Upper lobe of left lung (tissue), 6 donors: ENCODE measurements around the gene ENG. TPM values are rescaled to one million over a fixed set of nuclear protein-coding genes. Genes with fewer than 3 reads are reported as not detected.
A peak's percentile ranks its signal among the peaks of the same experiment; 100 is the strongest.

ENCODE experiments used
- ATAC-seq, 2 donors: fragments of 200-7000 bp; cut with Tn5 transposase; one replicate each; pipeline ENCODE4 v1.9.1; 2022; ENCODE audit warnings: mild to moderate bottlenecking in 2 of 2, moderate library complexity in 2 of 2; ENCODE audit not compliant: low FRiP score in 2 of 2
- DNase-seq, 2 donors: peaks; one replicate each; pipeline ENCODE4 v3.0.0-alpha.2; 2019 to 2020
- H3K27ac ChIP-seq, 4 donors: fragments of 200-600 bp; sonication (generic); one replicate each; pipeline ENCODE4 v1.5.1; 2016 to 2019
- H3K27me3 ChIP-seq, 4 donors: fragments of 200-600 bp; sonication (generic); one replicate each; pipeline ENCODE4 v1.5.1; 2017 to 2019
- H3K36me3 ChIP-seq, 4 donors: fragments of 200-600 bp; sonication (generic); one replicate each; pipeline ENCODE4 v1.5.1; 2016 to 2019
- H3K4me1 ChIP-seq, 4 donors: fragments of 200-600 bp; sonication (generic); one replicate each; pipeline ENCODE4 v1.5.1; 2018 to 2019
- H3K4me3 ChIP-seq, 4 donors: fragments of 200-600 bp; sonication (generic); one replicate each; pipeline ENCODE4 v1.5.1; 2017 to 2019; ENCODE audit warnings: mild to moderate bottlenecking in 2 of 4, moderate library complexity in 1 of 4
- H3K9me3 ChIP-seq, 4 donors: fragments of 200-600 bp; sonication (generic); one replicate each; pipeline ENCODE4 v1.5.1; 2018 to 2019
- EP300 ChIP-seq, 4 donors: sonication (generic); formaldehyde crosslinking; IDR thresholded peaks; one replicate each; pipeline ENCODE4 v1.5.1; 2017; ENCODE audit warnings: antibody characterized with exemption in 4 of 4, control low read depth in 2 of 4
- POLR2A ChIP-seq, 4 donors: fragments of 450-650 bp; IDR thresholded peaks; one replicate each; pipeline ENCODE4 v1.5.1; 2016 to 2017; ENCODE audit warnings: antibody characterized with exemption in 4 of 4, mild to moderate bottlenecking in 2 of 4
- POLR2AphosphoS5 ChIP-seq, 2 donors: sonication (generic); formaldehyde crosslinking; IDR thresholded peaks; one replicate each; pipeline ENCODE4 v1.5.1; 2017; ENCODE audit warnings: antibody characterized with exemption in 2 of 2
- WGBS, 2 donors: methylation state at CpG; one replicate each; pipeline ENCODE4 v1.1.5; 2017 to 2018; 5-methylcytosine and 5-hydroxymethylcytosine counted together
- total RNA-seq, 6 donors: library from RNA; depleted of rRNA in 4 of 6; stranded (reverse); fragments of >200 nt in 4 of 6; gene quantifications; one replicate each; pipeline versions ENCODE4 v1.1.0 to v1.2.1, GENCODE V29; 2016 to 2021
- TF ChIP-seq, protein P1 (sequence below), 6 experiments: fragments of 450-650 bp in 4 of 6; fragments of 200-600 bp in 2 of 6; sonication (generic) in 2 of 6; IDR thresholded peaks; one replicate each; pipeline ENCODE4 v1.5.1; 2016 to 2019; ENCODE audit warnings: antibody characterized with exemption in 6 of 6
- donor health status: DM: no; HTN: no; CAD: no; lungs with moderate emphysema.
- donor health status: DM: no; HTN: yes; CAD: no; lungs with severe emphysema.

The ENG gene
- total RNA-seq, 6 donors from 2014 or later, result 45.7 to 378 (median 178) TPM

GRCh38 chr9:127801955-127802575 lies 52.4 kb downstream of the ENG start:
- Histone ChIP-seq H3K36me3 (peaks cover 2 to 29% (median 11%) of the 10 kb centered on the region in 4 donors), H3K27me3 (no peaks in the 10 kb centered on the region), H3K27ac (peak overlapping the region; percentile 94 to 96 (median 95)), H3K4me3 (peak overlapping the region in 3 of 4 donors; percentile 79 to 91 (median 80)), H3K4me1 (peaks cover 30 to 45% (median 33%) of the 10 kb centered on the region in 4 donors), H3K9me3 (no peaks in the 10 kb centered on the region)
- DNase-seq, result no peak
- 13 to 28% methylated on average over 5 to 10 of the region's 10 CpGs for WGBS, 2 donors
- TF ChIP-seq POLR2A (IDR thresholded peaks at IDR 0.05) (peak in 1 of 4 donors; percentile 15), POLR2AphosphoS5 (IDR thresholded peaks at IDR 0.05) (peak in 1 of 2 donors; percentile 58), EP300 (IDR thresholded peaks at IDR 0.05) (peak in 2 of 4 donors; percentile 37 to 59)
- TF ChIP-seq, protein P1, sequence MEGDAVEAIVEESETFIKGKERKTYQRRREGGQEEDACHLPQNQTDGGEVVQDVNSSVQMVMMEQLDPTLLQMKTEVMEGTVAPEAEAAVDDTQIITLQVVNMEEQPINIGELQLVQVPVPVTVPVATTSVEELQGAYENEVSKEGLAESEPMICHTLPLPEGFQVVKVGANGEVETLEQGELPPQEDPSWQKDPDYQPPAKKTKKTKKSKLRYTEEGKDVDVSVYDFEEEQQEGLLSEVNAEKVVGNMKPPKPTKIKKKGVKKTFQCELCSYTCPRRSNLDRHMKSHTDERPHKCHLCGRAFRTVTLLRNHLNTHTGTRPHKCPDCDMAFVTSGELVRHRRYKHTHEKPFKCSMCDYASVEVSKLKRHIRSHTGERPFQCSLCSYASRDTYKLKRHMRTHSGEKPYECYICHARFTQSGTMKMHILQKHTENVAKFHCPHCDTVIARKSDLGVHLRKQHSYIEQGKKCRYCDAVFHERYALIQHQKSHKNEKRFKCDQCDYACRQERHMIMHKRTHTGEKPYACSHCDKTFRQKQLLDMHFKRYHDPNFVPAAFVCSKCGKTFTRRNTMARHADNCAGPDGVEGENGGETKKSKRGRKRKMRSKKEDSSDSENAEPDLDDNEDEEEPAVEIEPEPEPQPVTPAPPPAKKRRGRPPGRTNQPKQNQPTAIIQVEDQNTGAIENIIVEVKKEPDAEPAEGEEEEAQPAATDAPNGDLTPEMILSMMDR (IDR thresholded peaks at IDR 0.05), result peak in 2 of 6 experiments; percentile 7 to 29
- peak in 1 of 2 donors; percentile 28 for ATAC-seq

GRCh38 chr9:127796852-127797370 lies 57.5 kb downstream of the ENG start:
- peaks cover 32 to 53% (median 41%) of the 10 kb centered on the region in 4 donors for H3K4me1 ChIP-seq
- no peaks in the 10 kb centered on the region for H3K27me3 ChIP-seq
- H3K9me3 ChIP-seq, result no peaks in the 10 kb centered on the region
- peaks cover 0 to 24% (median 12%) of the 10 kb centered on the region in 4 donors for H3K36me3 ChIP-seq
- H3K27ac ChIP-seq, result peak overlapping the region in 2 of 4 donors; percentile 52 to 69
- no peak overlapping the region for H3K4me3 ChIP-seq
- DNase-seq (no peak), ATAC-seq (no peak)
- TF ChIP-seq EP300 (IDR thresholded peaks at IDR 0.05) (no peak), POLR2A (IDR thresholded peaks at IDR 0.05) (no peak)
- TF ChIP-seq, protein P1 (IDR thresholded peaks at IDR 0.05), result no peak
- 15 to 23% methylated on average over 11 of the region's 11 CpGs for WGBS, 2 donors

DNA sequence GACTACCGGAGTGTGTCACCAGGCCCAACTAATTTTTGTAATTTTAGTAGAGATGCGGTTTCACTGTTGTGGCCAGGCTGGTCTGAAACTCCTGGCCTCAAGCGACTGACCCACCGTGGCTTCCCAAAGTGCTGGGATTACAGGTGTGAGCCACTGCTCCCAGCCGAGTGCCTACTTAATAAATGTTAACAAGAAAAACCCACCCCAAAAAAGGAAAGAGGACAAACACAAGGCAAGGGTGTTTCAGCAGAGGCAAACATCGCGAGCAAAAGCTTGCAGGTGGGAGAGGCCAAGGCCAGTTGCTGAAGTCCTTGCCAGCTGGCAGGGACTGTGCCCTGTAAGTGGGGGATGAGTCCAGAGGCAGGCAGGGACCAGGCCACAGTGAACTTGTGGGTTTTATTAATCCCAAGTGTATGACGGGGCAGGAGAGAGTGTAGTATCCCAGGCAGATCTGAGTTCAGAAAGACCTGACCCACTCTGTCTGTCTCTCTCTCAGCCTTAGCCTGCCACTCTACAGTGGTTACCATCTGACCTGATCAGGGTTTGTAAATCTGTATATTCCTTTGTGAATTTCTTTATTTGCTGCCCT lies 58.1 kb downstream of the ENG start:
- peak; percentile 41 to 54 for ATAC-seq
- WGBS, 2 donors, result 36 to 48% methylated on average over 7 to 8 of the region's 8 CpGs

DNA sequence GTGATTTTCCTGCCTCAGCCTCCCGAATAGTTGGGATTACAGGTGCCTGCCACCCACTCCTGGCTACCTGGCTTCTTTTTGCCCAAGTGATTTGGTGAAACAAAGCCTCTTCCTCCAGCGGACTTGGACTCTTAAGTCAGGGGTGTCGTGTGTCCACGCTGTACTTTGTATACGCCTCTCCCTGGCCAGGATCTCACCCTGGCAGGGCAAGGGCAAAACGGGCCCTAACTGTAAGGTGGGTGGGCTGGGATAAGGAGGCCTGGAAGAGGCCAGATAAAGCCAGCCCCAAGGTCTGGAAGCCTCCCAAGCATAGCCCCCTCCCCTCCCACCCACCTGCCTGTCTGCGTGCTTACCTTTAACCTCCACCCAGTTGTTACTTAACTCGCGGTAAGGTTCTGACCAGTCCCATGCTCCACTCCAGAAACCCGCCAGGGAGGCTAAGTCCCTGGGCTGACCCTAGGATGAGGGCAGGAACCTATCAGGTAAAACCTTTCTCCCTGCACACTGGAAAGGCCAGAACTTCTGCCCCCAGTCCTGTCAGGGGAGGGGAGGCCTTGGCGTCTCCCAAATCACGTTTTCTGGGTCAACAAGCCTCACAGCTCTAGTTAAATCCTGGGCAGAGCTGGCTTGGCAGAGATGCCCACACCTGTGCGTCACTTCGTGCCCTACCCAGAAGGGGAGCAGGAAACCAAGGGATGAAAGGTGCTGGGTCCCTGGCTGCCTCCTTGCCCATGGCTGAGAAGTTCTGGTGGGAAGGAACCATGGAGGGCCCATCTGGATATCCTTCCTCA lies 60.3 kb downstream of the ENG start:
- Histone ChIP-seq H3K4me3 (no peak overlapping the region), H3K27me3 (no peaks in the 10 kb centered on the region), H3K9me3 (no peaks in the 10 kb centered on the region), H3K36me3 (peaks cover 19 to 51% (median 39%) of the 10 kb centered on the region in 4 donors), H3K4me1 (peaks cover 23 to 52% (median 41%) of the 10 kb centered on the region in 4 donors), H3K27ac (peak overlapping the region; percentile 58 to 74 (median 71))
- DNase-seq (peak in 1 of 2 donors; percentile 69), ATAC-seq (peak in 1 of 2 donors; percentile 81)
- TF ChIP-seq, protein P1 (IDR thresholded peaks at IDR 0.05), result no peak
- TF ChIP-seq EP300 (IDR thresholded peaks at IDR 0.05), result no peak
- no peak for TF ChIP-seq POLR2AphosphoS5 (IDR thresholded peaks at IDR 0.05)
- no peak for TF ChIP-seq POLR2A (IDR thresholded peaks at IDR 0.05)
- WGBS, 2 donors, result 65 to 74% methylated on average over 13 to 14 of the region's 14 CpGs

More for the DNA sequence above, 58.1 kb downstream of the ENG start:
- peak overlapping the region in 2 of 4 donors; percentile 52 to 69 for H3K27ac ChIP-seq
- H3K4me1 ChIP-seq, result peaks cover 26 to 48% (median 36%) of the 10 kb centered on the region in 4 donors
- TF ChIP-seq POLR2AphosphoS5 (IDR thresholded peaks at IDR 0.05), result peak in 1 of 2 donors; percentile 22
- TF ChIP-seq, protein P1 (IDR thresholded peaks at IDR 0.05), result no peak
- TF ChIP-seq EP300 (IDR thresholded peaks at IDR 0.05), result no peak
- peak in 1 of 2 donors; percentile 79 for DNase-seq
- no peaks in the 10 kb centered on the region for H3K27me3 ChIP-seq
- no peaks in the 10 kb centered on the region for H3K9me3 ChIP-seq
- no peak overlapping the region for H3K4me3 ChIP-seq
- H3K36me3 ChIP-seq, result peaks cover 4 to 30% (median 18%) of the 10 kb centered on the region in 4 donors
